Measurements from ENCODE around the gene KCNQ2.

DNA sequence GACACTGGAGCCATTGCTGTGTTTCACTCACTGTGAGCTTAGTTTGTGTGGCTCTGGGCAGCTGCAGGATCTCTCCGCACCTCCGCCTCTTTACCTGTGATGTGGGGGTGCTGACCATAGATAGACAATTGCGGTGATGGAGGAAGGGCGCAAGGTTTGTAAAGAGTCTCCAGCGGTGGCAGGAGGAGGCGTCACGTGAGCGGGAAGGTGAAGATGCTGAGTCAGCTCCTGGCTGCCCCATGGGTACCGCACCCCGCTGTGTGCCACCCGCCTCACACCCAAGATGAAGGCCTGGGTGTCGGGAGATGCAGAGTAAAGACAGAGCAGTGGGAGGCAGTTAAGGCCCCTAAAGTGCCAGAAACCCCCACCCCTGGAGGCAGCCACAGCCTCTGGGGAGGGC lies 9.0 kb upstream of the KCNQ2 start:
- TF ChIP-seq, protein P1, sequence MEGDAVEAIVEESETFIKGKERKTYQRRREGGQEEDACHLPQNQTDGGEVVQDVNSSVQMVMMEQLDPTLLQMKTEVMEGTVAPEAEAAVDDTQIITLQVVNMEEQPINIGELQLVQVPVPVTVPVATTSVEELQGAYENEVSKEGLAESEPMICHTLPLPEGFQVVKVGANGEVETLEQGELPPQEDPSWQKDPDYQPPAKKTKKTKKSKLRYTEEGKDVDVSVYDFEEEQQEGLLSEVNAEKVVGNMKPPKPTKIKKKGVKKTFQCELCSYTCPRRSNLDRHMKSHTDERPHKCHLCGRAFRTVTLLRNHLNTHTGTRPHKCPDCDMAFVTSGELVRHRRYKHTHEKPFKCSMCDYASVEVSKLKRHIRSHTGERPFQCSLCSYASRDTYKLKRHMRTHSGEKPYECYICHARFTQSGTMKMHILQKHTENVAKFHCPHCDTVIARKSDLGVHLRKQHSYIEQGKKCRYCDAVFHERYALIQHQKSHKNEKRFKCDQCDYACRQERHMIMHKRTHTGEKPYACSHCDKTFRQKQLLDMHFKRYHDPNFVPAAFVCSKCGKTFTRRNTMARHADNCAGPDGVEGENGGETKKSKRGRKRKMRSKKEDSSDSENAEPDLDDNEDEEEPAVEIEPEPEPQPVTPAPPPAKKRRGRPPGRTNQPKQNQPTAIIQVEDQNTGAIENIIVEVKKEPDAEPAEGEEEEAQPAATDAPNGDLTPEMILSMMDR (conservative IDR thresholded peaks at IDR 0.05) = no peak
- no peak for TF ChIP-seq ZFX (IDR thresholded peaks at IDR 0.05)
